ENCODE data around the gene GPLD1.
A peak's percentile ranks its signal among the peaks of the same experiment; 100 is the strongest.

The GPLD1 gene

GRCh38 chr6:24500683-24501082 lies 11.3 kb upstream of the GPLD1 start:
- TF ChIP-seq CTCF (conservative IDR thresholded peaks at IDR 0.05; ENCODE audit: low read length), result no peak
- no peak overlapping the region for H3K4me3 ChIP-seq (ENCODE audit: low read length)
- no peak for DNase-seq (ENCODE audit: low read depth)

GRCh38 chr6:24497254-24497970 lies 8.0 kb upstream of the GPLD1 start:
- no peak for TF ChIP-seq CTCF (conservative IDR thresholded peaks at IDR 0.05; ENCODE audit: low read length)
- no peak for DNase-seq (ENCODE audit: low read depth)
- no peak overlapping the region for H3K4me3 ChIP-seq (ENCODE audit: low read length)

GRCh38 chr6:24494821-24495795 lies 5.7 kb upstream of the GPLD1 start, which contains the start of gene ALDH5A1:
Gene ALDH5A1, plus strand, starts transcription at chr6:24494969. Its CDS starts 28 bp downstream, at chr6:24494997.
- peak within 1 kb of the TSS; percentile 50 for H3K4me3 ChIP-seq (ENCODE audit: low read length)
- TF ChIP-seq CTCF (conservative IDR thresholded peaks at IDR 0.05; ENCODE audit: low read length), result peak; percentile 16; the same call in 1 of the 2 replicates
- DNase-seq (ENCODE audit: low read depth), result peak; percentile 34

GRCh38 chr6:24493945-24494820 lies 4.8 kb upstream of the GPLD1 start:
- DNase-seq (ENCODE audit: low read depth), result no peak
- peak overlapping the region; percentile 50 for H3K4me3 ChIP-seq (ENCODE audit: low read length)
- no peak for TF ChIP-seq CTCF (conservative IDR thresholded peaks at IDR 0.05; ENCODE audit: low read length)

- DNase-seq (ENCODE audit: low read depth), result peak; percentile 11
- TF ChIP-seq CTCF (conservative IDR thresholded peaks at IDR 0.05; ENCODE audit: low read length), result peak; percentile 25; the same call in 1 of the 2 replicates
- no peak overlapping the region for H3K4me3 ChIP-seq (ENCODE audit: low read length)
These were observed 3.1 kb upstream of the GPLD1 start for GRCh38 chr6:24492475-24492874.

DNA sequence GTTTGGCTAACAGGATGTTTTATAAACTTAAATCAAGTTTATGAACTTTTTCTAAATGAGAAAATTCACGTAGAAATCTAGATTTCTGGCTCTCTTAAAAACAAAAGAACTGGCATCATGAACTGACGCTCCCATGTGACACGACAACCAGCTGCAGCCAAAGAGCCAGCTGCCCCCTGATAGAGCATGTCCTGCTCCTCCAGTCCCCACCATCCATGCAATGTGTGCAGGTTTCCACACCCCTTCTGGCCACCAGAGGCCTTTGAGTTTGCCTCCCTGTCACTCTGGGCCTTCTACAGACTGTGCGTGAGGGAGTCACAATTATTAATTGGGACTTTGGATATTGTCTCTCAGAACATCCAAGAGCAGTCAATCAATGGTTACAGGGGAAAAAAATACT lies 1.6 kb upstream of the GPLD1 start:
- TF ChIP-seq CTCF (conservative IDR thresholded peaks at IDR 0.05; ENCODE audit: low read length), result no peak
- no peak overlapping the region for H3K4me3 ChIP-seq (ENCODE audit: low read length)
- no peak for DNase-seq (ENCODE audit: low read depth)

All from AG10803 (cell line).